KBM-7 (cell line): ENCODE data around the gene RNF141.

Source experiments
- DNase-seq: peaks from one replicate; pipeline ENCODE4 v3.0.0-alpha.2; 2015
- in situ Hi-C: fragments of 300-500 bp; cut with MboI; formaldehyde crosslinking; loops from 2 replicates; pipeline ENCODE4 v1.14.3; 2020; ENCODE audit warnings: low sequenced_read_pairs, low pct_unique_long_range_greater_than_20kb, mixed read lengths

The RNF141 gene

GRCh38 chr11:10488121-10488933 is 52.7 kb downstream of the RNF141 start:
- in situ Hi-C loops = no loop called here
- DNase-seq = no peak

DNA sequence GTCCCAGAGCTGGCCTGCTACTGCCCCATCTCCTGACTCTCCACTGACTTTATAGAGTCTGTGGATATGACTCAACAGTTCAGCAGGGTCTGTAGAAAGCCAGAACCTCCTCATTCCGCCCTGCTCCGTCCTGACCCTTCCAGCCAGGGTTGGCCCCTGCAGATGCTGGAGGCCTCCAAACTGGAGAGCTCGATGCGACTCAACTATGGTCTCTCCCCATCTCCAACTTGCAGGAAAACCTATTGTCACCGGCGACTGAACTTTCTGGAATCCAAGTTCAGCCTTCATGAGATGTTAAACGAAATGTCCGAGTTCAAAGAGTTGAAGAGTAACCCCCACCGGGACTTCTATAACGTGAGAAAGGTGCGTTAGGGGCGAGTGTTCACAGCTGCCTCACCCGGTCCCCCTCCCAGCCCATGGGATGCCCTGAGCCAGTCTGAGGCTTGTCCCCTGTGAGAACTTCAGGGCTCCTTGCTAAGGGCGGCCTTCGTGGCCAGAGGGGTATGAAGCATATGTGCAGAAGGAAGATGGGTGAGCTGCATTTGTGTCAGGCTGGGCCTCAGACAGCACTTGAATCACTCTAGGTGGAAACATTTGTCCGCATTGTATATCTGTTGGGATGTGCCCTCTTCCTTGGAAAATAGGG is 53.9 kb downstream of the RNF141 start:
- no peak for DNase-seq
- in situ Hi-C loops = no loop called here

GRCh38 chr11:10486161-10486840 is 54.7 kb downstream of the RNF141 start:
- no peak for DNase-seq
- in situ Hi-C loops = no loop called here

GRCh38 chr11:10485646-10486045 is 55.3 kb downstream of the RNF141 start:
- in situ Hi-C loops = no loop called here
- DNase-seq = no peak

DNA sequence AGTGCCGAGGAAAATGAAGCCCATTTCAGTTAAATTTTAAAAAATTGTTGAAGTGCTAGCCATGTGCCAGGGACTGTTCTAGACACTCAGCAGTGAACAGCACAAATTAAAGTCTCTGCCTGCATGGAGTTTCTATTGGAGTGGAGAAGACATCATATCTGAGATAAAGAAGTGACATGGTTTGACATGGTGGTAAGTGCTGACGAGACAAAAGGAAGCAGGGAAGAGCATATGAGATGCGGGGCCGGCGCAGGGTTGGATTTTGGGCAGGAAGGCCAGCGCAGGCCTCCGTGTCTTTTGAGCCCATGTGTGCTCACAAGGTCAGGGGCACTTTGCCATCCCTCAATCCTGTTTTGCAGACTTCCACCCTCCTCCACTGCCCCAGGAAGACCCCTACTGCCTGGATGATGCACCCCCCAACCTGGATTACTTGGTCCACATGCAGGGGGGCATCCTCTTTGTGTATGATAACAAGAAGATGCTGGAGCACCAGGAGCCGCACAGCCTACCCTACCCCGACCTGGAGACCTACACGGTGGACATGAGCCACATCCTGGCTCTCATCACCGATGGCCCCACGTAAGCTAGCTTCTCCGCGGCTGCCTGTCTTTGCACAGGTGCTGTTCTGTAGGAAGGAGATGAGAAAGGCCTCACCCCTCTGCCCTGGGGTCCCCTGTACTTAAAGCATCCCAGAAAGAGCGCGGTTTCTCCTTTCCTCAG is 56.4 kb downstream of the RNF141 start:
- DNase-seq = no peak
- in situ Hi-C loops = no loop called here

DNA sequence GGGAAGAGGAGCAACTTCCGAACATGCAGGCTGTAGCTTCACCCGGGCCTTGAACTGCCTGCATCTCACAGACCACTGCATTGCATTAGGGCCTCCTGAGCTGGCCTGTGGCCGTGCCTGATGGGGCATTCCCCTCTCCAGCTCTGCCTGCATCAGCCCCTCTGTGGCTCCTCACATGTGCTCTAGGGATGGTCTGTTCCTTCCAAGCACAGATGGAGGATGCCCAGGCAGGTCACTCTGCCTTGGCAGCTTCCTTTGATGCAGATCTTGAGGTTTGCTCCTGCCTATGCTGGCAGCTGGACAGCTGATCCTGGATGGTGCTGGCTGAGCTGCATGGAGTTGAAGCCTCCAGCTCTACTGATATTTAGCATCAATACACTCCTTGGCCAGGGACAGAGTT is 57.4 kb downstream of the RNF141 start:
- DNase-seq = no peak
- in situ Hi-C loops = no loop called here

GRCh38 chr11:10483174-10483573 is 57.8 kb downstream of the RNF141 start:
- in situ Hi-C loops = no loop called here

GRCh38 chr11:10481560-10482349 is 59.2 kb downstream of the RNF141 start:
- DNase-seq = no peak
- in situ Hi-C loops = no loop called here

More at GRCh38 chr11:10483174-10483573, 57.8 kb downstream of the RNF141 start:
- no peak for DNase-seq

DNA sequence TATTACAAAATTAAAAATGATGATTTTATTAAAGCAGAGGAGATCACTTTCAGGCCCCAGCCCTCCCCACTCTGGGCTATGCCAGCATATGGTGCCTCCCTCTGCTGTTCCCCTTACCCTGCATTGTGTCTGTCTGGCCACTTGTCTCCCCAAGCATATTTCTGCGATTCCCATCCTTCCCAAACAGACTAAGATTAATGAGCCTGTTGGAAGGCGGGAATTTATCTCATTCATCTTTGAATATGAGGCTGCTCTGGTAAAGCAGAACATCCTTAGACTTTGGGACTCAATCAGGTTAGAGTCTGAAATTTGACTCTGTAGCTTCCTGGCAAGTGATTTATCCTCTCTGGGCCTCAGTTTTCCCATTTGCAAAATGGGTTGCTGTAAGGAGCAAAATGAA is 60.2 kb downstream of the RNF141 start:
- no peak for DNase-seq
- in situ Hi-C loops = no loop called here

- in situ Hi-C loops = no loop called here
- DNase-seq = no peak
Observed at GRCh38 chr11:10480026-10480425, 61.0 kb downstream of the RNF141 start.

DNA sequence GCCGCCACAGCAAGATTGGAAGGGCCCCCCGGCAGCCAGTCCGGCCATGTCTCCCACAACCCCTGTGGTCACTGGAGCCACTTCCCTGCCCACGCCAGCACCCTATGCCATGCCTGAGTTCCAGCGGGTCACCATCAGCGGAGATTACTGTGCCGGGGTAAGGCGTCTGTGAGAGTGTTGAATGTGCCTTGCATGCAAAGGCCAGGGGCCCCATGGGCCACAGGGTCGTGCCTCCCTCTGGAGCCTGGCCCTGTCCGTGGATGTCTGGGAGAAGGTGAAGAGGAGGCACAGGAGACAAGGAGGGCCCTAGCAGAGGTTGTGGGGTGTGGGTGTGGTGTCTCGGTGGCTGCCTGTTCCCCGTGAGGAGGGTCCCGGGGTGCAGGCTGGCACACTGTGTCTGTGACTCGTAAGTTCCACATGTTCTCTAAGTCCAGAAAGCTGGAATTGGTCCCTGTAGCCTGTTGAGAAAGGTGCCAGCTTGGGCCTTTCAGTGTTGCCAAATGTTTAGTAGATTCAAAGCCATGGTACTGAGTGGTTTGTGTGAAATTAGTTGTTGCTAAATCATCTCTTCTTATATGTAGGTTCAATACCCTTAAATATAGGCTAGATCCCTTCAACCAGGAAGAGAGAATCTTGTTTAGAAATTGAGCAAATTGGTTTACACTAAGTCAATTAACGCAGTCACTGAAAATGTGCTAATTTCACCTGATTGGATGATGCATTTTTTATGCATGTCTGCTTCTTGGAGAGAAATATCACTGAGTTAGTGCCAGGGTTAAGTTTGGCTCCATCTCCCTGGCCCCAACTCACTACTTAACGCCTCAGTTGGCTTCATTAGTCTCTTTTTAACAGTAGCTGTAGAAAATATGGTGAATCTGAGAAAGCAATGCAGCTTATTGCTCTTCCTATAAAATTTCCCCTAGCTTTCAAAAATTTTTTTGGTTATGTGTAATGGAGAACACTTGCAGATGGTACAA is 62.1 kb downstream of the RNF141 start:
- no peak for DNase-seq
- in situ Hi-C loops = no loop called here

DNA sequence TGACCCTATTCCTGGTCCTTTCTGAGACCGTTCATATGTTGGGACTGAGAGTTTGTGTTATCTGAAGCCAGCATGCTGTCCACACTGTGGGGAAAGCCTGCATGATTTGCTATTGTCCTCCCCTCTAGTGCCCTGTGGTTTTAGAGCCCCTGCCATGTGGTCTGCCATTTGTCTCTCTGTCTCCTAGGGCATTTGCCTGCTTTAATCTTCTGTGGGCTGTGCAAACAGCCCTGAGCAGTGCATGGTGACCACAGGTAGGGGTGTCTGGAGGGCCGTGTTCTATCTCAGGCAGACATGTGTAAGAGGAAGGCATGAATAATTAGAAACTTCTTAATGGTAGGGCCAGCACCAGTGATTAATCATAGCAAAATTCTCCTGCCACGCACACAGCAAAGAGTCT is 62.9 kb downstream of the RNF141 start:
- DNase-seq = no peak
- in situ Hi-C loops = no loop called here

- no peak for DNase-seq
- in situ Hi-C loops = no loop called here
Observed at GRCh38 chr11:10477690-10478046, 63.3 kb downstream of the RNF141 start.

DNA sequence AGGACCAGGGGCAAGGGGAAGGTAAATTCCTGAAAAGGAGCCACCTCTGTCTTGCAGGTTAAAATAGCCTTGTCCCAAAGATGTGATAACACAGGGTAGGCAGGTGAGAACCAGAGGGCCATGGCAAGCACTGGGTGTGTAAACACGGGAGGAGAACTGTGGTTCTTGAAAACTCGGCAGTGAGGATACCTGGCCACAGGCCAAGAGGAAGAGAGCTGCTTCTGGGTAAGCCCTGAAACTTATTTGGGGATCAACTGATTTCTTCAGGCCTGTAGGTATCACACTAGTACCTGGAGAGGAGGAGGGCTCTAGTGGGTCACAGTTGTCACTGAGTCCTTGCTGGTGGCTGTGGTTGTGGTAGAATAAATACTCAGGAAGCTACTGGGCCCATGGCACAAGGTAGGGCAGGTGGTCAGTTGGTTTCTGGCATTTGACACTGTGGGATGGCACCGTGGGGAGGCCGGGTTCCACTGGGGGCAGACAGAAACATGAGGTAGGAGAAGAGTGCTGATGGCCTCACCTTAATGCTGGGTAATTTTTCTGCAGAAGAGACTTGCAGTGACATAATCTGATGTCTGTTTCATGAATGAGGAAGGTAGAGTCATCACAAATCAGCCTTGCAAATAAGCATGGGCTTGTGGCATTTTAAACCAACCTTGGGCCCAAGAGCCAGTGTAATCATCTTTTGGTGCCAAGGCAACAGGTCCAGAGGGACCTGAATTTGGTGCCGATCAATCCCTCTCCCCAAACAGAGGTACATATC is 63.9 kb downstream of the RNF141 start:
- in situ Hi-C loops = no loop called here
- DNase-seq = no peak

DNA sequence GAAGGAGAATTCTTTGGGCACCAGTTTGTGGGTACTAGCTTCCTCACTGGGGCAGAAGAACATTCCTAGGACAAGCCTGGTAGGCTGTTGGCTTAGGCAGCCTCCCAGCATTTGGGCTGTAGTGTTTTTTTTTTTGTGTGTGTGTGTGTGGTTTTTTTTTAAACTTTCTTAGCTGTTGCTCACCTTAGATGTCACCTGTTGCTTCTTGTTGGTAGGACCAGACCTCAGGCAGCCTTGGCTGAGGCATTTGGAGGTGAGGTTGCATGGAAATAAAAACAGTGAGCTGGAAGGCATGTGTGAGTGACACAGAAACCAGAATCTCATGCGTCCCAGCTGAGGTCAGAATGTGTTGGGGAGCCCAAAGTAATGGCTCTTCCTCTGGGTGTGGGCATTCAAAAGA is 64.6 kb downstream of the RNF141 start:
- in situ Hi-C loops = no loop called here
- no peak for DNase-seq

DNA sequence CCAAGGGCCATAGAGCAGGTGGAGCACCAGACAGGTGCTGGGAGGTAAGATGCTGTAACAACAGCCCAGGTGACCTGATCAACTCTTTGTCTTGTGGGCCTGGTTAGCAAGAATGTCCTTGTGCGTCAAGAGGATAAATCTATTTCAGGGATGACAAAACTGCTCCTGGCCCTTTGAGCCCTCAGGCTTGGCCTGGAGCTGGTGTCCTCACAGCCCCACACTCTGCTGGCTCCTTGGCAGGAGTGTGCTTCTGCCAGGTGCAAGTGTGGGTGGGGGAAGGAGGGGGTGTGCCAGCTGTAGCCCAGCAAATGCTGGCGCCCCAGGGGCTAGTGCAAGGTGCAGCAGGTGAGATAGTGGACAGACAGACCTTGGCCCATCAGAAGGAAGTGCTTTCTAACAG is 66.4 kb downstream of the RNF141 start:
- in situ Hi-C loops = no loop called here
- no peak for DNase-seq

DNA sequence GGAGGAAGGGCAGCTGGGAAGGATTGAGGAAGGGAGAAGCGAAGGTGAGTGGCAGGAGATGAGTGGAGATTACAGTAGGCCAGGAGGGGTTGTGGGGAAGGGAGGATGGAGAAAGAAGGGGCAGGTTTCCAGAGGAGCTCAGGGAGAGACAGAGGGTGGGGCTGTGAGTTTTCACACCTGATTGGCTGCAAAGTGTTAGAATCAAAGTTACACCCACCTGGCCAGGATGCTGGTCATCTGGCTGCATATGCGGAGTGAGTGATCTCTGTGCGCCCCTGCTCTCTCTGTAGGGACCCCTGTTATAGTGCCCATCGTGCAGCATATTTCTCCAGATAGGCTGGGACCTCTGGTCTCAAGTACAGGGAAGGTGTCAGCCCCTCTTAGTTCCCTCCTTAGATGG is 67.6 kb downstream of the RNF141 start:
- in situ Hi-C loops = no loop called here
- DNase-seq = no peak
